M059J (cell line): ENCODE results near the gene ADD1. TPM values are rescaled to one million over a fixed set of nuclear protein-coding genes. Genes with fewer than 3 reads are reported as not detected.

ENCODE experiments used
- DNase-seq: peaks from one replicate; pipeline ENCODE4 v3.0.0-alpha.2; 2012; ENCODE audit warnings: low read depth
- total RNA-seq: library from RNA; depleted of rRNA; stranded (reverse); fragments of >200 nt; shearing (Covaris generic); gene quantifications from 2 replicates; pipeline ENCODE4 v1.2.3, GENCODE V29; 2014

Gene ADD1
- total RNA-seq, 1 experiment from 2014 or later = 193 TPM

DNA sequence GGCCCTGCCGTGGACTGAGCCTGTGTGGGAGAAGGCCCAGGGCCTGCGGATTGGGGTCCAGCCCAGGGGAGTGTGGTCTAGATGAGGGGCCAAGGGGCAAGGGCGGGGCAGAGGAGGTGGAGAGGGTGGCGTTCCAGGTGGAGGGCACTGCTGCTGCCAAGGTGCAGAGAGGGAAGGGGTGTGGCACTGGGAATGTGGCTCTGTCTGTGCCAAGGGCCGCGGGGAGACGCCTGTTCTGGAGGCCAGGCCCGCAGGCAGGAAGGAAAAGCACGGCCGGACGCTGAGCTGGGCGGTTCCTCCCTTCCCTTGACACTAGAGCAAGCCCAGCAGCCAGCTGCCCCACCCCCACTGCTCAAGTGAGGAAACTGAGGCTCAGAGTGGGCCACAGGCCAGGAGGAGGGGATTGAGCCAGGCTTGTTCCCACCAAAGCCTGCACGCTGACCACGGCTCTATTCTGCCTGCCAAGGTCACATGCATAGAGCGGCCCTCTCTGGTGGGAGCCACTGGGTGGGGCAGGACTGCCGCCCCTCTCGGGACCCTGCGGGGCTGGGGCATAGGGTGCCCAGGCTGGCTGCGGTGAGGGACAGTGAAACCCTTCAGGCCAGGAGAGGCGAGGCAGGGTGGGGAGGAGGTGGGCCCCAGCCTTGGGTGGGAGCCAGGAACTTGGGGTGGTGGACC lies 37.8 kb upstream of the ADD1 start:
- no peak for DNase-seq

DNA sequence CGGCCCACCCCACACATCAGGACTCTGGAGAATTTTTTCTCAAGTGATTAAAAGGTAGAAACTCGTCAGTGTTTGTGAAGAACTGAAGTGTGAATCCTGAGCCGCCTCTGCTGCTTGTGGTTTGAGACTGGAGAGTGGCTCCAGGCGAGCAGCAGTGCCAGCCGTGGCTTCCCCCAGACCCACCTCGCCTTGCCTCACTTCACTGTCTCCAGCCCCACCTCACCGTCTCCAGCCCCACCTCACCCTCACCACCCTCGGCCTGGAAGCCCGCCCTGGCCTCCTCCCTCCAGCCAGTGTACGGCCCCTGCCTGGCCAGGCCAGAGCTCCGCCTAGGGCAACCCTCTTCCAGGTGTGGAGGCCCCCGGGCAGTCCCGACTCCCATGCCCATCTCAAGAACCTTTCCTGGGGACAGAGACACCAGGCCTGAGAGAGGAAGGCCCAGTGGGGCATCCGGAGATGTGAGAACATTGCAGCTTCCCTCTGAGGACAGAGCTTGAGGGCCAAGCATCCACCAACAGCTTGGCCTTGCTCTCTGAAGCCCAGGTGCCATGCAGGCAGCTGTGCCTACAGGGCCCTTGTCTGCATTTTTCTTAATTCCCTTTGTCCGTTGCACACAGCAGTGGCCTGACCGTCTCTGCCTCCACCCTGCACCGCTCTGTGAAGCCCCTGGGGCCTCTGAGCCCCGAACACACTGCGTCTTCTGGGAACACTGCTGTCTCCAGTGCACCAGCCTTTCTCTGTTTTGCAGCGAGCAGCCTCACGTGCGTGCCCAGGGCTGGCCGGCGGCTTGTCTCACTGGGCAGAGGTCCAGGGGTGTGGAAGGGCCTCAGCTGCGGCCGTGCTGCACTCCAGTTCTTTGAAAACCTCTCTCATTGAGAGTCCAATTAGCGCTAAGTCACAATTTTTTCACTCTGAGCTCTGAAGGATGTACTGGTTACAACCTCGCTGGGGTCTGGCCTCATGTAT lies 37.0 kb upstream of the ADD1 start:
- no peak for DNase-seq

DNA sequence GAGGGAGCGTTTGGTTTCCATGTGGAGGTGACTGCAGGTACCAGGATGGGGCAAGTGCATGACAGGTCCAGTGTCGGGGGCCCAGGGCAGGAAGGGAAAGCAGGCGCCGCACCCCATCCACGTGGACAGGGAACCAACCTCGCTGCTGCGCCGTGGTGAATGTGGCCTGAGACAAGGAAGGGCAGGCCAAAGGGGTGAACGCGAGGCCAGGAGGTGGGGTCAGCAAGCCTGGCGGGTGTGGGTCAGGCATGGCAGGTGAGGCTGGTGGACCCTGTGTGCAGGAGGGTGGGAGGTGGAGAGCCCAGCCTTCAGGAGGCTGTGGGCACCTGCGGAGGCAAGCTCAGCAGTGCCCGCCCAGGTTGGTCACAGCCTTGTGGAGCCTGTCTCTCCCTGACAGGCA lies 36.1 kb upstream of the ADD1 start:
- DNase-seq = no peak

DNA sequence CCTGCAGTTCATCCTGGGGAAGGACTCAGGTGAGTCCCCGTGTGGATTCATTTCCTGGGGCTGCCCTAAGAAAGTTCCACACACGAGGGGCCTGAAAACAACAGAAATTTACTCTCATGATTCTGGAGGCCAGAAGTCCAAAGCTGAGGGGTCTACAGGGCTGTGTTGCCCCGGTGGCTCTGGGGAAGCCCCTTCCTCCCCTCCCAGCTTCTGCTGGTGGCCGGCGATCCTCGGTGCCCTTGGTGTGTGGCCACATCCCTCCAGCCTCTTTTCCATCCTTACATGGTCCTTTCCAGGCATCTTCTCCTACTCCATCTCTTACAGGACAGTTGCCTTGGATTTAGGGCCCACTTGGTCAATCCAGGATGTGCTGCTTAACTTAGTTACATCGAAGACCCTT lies 35.6 kb upstream of the ADD1 start:
- DNase-seq = no peak

DNA sequence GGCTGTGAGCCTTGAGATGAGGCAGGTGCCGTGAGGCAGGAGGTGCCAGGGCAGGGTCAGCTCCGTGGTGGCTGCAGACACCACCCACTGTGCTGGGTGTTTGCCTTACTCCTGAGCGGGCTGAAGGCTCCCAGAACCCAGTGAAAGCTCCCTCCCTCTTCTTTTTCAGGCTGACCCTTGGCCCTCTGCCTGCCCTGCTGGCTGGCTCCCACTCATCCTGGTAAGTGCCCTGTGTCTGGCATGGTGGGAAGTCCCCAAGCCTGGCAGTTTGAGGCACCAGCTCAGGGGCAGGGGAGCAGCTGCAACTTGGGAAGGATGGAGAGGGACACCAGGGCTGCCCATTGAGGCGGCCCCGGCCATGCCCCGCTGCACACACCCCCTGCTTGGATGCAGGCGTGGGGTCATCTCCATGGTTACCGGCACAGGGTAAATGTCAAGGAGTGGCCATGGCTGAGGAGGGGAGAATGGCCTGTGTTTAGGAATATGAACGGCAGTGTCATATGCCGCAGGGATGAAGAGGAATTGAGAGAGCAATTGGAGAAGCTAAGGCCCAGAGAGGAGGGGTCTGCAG lies 33.9 kb upstream of the ADD1 start:
- no peak for DNase-seq

DNA sequence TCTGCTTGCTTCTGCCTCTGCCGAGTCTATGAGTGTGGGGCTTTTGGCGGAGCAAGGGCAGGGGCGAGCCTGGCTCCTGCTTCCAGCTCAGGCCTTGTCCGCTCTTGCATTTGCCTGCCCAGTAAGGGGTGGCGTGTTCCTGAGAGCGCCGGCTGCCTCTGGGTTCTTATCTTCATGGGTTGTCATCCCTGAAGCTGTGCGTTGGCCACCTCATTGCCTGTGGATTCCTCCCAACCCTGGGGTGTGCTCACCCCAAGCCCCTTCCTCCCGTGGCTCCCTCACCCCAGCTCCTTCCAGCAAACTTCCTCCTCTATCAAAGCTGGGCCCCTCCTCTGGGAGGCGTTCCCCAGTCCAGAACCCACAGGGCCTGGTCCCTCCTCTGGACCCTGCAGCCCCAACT lies 33.3 kb upstream of the ADD1 start:
- no peak for DNase-seq

DNA sequence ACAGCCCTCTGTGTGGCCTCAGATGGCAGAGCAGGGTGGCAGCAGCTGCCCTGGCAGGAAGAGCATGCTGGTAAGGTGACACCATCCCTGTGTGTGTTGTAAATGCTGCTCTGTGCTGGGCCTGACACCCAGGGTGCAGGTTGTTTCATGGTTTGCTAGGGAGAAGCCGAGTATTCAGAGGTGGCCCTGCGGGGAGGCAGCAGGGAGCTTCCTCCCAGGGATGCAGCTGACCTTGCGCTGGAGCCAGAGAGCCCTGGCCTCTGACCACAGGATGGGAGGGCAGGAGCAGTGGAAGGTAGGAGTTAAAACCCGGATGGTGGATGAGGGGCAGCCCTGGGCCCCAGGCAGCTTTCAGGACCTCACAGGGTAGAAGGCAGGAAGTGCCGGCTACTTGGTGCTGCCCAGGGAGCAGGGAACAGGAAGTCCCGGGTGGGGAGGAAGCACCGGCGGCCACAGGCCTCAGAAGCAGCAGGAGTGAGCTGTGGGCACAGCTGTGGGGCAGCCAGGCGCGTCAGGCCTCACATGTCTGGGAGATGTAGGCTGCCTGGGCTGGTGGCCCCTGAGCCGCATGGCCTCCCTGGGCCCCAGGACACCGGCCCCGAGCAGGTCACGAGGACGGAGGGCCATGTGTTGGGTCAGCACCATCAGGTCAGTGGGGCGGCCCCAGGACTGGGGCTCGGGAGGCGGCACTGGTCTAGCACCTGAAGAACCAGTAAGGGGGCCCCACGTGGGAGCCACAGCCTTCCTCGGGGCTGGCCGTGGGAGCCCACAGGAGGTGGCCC lies 31.6 kb upstream of the ADD1 start:
- DNase-seq = peak; percentile 51

DNA sequence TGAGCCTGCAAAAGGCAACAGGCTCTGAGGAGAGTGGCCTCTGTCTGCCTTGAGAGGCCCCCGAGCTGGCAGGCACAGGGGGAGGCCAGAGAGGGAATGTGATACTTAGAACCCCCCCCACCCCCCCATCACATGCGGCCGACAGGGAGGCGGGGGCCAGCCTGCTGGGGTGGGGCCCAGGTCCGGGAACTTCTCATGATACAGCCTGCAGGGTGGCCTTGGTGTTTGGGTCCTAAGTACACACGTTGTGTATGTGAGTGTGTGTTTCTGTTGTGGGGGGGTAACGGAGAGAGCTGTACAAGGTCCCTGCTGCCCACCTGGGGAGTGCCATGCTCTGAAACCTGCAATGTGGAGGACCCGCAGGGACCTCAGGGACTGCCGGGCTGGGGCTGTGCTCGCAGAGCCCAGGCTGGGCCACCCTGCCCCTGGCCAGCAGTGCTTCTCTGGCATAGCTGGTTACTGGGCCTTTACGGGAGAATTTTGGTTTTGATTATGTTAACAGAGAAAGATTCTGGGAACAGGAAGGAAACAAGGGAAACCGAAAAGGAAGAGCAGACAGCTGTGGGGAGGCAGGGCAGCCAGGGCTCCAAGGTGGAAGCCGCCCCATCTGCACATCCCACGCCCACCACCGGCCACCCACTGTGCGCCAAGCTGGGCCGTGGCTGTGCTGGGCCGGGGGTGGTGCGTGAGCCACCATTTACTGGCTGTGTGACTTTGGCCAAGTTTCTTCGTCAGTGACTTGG lies 30.9 kb upstream of the ADD1 start:
- no peak for DNase-seq

DNA sequence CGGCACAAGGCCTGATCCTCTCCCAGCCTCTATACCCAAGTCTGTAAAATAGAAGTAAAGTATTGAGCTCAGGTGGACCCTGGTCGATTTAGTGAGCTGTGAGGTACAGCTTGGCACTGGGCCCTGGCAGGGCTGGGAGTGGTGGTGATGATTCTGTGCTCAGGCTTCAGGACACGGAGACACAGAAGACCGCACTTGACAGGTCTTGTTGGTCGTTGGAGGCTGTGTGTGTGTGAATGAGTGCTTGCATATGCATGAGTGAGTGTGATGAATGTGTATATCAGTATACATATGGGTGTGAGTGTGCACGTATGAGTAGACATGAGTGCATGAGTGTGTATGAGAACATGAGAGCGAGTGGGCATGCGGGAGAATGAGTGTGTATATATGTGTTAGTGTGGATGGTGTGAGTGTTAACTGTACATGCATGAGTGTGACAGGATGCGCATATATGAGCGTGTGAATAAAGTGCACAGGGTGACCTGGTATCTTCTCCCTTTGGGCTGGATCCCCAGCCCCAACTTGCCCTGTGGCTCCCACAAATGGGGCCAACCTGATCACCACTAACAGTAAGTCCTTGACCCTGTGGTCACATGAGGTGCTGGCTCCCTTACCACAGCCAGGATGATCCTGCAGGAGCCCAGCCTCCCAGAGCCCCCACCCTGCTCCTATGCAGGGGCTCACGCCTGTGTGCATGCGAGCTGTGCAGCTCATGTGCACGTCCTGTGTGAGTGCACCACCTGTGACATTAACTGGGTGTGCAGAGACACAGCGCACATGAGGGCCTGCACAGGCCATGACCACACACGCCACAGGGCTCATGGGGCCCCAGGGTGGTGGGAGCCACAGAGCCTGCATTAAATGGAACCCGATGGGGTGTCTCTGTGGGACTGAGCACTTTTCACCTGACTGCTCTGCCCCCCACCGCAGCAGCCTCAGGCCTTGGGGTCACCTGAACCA lies 29.9 kb upstream of the ADD1 start:
- no peak for DNase-seq

DNA sequence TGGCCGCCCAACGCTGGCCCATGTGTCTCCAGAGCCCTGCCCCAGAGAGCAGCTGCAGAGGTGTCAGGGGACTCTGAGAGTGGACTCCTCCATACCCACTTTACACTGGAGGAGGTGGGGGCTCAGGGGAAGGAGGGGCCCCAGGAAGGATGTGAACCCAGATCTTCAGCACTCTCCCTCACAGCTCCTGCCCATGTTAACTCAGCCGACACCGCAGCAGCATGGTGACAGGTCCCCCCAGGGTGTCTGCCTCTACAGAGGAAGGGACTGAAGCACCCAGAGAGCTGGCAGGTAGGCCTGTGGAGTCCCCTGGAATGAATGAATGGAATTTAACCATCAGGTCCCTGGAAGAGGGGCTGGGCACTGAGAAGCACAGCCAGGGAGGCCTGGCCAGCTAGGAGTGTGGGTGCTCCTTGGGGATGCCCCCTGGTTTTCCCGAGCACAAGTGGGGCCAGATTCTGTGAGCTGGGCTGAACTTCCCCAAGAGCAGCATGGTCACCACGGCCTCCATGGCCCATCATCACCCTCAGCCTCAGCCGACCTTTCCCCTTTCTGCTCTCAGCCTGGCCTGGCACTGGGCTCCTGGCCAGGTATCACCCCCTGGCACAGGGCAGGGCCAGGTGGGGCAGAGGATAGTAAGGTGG lies 28.9 kb upstream of the ADD1 start:
- no peak for DNase-seq

DNA sequence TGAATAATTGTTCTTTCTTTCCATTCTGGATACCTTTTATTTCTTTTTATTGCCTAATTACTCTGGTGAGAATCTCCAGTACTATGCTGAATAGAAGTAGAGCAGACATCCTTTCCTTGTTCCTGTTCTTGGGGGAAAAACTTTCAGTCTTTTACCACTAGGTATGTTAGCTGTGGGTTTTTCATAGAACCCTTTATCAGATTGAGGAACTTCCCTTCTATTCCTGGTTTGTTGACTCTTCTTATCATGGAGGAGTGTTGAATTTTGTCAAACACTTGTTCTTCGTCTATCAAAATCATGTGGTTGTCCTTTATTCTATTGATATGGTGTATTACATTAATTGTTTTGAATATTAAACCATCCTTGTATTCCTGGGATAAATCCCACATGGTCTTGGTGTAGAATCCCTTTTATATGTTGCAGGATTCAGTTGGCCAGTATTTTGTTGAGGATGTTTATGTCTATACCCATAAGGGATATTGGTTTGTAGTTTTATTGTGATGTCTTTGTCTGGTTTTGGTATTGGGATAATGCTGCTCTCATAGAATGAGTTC lies 27.2 kb upstream of the ADD1 start:
- DNase-seq = no peak

DNA sequence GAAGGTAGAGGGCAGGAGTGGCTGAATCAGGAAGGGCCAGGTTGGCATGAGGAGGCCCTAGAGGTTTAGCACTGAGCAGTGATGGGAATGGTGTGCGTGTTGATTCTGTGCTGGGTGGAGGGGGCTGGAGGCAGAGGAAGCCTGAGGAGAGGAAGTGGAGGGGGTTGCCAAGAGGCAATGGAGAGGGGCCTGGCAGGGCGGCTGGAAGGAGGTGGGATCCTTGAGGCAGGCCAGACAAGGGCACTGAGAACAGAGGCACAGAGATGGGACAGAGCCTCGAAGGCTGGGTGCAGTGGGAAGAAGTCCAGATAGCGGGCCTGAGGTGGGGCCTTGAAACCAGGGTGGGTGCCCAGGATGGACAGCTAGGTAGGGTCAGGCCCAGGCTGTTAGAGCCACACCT lies 26.5 kb upstream of the ADD1 start:
- no peak for DNase-seq

DNA sequence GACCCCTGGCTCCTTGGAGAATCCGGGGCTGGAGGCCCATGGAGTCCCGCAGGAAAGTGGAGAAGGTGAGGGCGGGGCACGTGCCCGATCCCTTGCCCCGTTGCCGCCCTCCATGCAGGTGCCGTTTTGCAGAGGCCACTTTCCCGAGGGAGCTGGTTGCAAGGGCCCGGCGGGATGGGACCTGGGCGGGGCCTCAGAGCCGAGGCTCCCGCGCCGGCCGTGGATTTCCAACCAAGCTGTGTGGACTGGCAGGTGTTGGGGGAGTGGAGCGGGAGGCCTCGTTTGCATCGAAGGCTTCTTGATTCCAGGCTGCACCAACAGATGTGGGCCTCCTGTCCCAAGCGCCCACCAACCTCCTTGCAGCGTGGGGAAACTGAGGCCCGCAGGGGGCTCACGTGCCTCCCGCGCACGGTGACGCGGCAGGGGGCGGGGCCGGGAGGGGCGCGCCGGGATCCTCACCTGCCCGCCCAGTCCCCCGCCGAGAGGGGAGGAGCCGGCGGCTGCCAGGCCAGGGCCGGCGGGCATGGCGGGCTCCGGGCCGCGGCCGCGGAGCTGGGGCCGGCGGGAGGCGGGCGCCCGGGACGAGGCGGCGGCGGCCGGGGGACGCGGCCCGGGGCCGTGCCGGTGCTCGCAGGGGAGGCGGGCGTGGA lies 25.8 kb upstream of the ADD1 start:
- no peak for DNase-seq

DNA sequence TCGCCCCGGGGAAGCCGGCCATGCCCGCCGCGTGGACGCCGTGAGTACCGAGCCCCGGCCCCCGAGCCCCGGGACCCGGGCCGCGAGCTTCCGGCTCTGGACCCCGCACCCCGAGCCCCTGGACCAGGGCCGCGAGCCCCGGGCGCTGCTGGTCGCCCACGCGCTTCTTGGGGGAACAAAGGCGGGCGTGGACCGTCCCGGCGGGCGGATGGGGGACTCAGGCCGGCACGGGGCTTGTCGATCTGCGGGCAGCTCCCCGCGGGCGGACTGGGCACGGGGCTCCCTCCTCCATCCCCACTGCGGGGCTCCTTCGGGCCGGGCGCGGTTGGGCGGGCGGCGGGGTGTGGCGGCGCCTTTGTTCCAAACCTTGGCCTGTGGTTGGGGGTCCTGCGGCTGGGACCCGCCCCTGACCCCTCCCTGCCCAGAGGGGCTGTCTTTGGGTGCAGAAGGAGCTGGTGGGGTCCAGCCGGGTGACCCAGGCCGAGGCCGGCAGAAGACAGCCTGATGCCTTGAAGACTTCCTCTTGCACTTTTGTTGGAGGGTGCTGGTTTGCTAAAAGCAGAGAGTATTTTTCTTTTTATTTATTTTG lies 25.2 kb upstream of the ADD1 start:
- no peak for DNase-seq

DNA sequence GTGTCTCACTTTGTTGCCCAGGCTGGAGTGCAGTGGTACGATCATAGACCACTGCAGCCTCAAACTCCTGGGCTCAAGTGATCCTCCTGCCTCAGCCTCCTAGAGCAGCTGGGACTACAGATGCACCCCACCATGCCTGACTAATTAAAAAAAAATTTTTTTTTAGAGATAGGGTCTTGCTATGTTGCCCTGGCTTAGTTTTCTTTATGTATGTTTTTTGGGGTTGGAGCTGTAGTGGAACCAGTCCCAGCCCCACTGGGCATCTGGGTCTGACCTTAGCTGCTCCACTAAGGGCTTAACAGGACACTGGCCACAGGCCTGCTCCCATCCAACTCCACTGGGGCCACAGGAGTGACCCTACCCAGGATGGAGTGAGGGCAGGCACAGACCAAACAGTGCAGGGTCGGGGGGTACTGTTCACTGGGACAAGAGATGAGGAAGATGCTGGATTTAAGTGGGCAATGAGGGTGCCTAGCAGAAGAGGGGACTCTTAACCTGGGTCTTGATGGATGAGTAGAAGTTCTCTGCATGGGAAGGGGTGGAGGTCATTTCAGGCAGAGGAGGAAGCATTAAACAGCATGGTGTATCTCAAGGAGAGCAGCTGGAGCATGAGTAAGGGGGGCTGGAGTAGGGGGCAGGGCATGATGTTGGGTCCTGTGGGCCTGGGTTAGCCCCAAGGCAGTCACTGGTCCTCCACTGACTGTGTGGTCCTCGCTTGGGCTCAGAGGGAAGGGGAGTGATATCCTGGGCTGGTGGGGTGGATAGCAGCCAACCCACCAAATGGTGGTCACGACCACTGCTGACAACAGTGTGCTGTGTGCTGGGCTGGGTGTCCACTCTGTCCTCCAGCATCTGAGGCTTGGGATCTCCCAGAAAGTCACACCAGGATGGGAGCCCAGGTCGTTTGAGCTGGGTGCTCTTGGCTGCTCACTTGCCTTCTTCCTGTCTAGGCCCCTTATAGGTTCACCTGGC lies 24.1 kb upstream of the ADD1 start:
- no peak for DNase-seq

DNA sequence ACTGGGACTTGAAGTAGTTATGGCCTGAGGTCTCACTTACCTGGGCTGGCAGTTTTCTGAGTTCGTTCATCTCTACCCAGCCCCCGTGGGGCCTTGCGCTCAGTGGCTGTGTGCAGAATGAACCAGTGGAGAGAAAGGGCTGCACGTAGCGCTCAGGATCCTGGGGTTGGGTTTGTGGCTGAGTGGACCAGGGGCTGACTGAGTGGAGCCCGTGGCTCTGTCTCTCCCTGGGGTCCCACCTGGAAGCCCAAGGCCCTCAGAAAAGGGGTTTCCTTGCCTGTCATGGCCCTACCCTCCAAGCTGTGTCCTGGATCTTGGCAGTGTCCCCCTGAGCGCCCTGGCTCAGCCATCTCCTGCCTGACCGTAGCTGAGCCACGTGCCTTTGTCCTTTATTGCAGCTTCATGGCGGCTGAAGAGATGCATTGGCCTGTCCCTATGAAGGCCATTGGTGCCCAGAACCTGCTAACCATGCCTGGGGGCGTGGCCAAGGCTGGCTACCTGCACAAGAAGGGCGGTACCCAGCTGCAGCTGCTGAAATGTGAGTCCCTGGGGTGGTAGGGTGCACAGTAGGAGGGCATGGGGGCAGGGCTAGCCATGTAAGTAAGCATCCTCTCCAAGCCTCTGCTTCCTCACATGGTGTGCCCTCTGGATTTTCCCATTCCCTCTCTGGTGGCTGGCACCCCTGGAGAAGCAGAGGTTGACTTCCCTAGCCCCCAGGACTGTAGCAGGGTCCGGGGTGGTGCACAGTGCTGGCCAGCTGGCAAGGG lies 23.2 kb upstream of the ADD1 start:
- no peak for DNase-seq
